Sigmoid colon (tissue), 7 donors: ENCODE results near the gene PHF13. TPM values are rescaled to one million over a fixed set of nuclear protein-coding genes. Genes with fewer than 3 reads are reported as not detected.
A peak's percentile ranks its signal among the peaks of the same experiment; 100 is the strongest.

Experiments used
- DNase-seq: peaks from one replicate; pipeline ENCODE4 v3.0.0-alpha.2; 2019
- H3K27ac ChIP-seq, 4 donors: fragments of 200-600 bp; sonication (generic); one replicate each; pipeline ENCODE4 v1.5.1; 2016 to 2019; ENCODE audit warnings: mild to moderate bottlenecking in 1 of 4
- H3K27me3 ChIP-seq, 3 donors: fragments of 200-600 bp; sonication (generic); one replicate each; pipeline ENCODE4 v1.5.1; 2019; ENCODE audit warnings: mild to moderate bottlenecking in 1 of 3
- H3K36me3 ChIP-seq, 4 donors: fragments of 200-600 bp; sonication (generic); one replicate each; pipeline ENCODE4 v1.5.1; 2016 to 2019
- H3K4me1 ChIP-seq, 4 donors: fragments of 200-600 bp; sonication (generic); one replicate each; pipeline ENCODE4 v1.5.1; 2017 to 2019
- H3K4me3 ChIP-seq, 4 donors: fragments of 200-600 bp; sonication (generic); one replicate each; pipeline ENCODE4 v1.5.1; 2017 to 2019; ENCODE audit warnings: mild to moderate bottlenecking in 2 of 4, moderate library complexity in 1 of 4
- H3K9me3 ChIP-seq, 4 donors: fragments of 200-600 bp in 3 of 4; sonication (generic) in 3 of 4; one replicate each; pipeline versions ENCODE4 v1.5.1 to v1.6.1; 2013 to 2019
- EP300 ChIP-seq, 4 donors: sonication (generic); formaldehyde crosslinking; IDR thresholded peaks; one replicate each; pipeline ENCODE4 v1.6.1; 2017; ENCODE audit warnings: antibody characterized with exemption in 4 of 4
- POLR2A ChIP-seq, 2 donors: fragments of 450-650 bp; IDR thresholded peaks; one replicate each; pipeline ENCODE4 v1.6.1; 2016; ENCODE audit warnings: antibody characterized with exemption in 2 of 2, mild to moderate bottlenecking in 2 of 2, moderate library complexity in 2 of 2
- POLR2AphosphoS5 ChIP-seq, 4 donors: sonication (generic); formaldehyde crosslinking; IDR thresholded peaks; one replicate each; pipeline ENCODE4 v1.6.1; 2017; ENCODE audit warnings: antibody characterized with exemption in 4 of 4
- WGBS, 2 donors: extraction: QIAGEN DNeasy Blood & Tissue Kit; methylation state at CpG; one replicate each; pipeline ENCODE4 v1.1.7; 2013; 5-methylcytosine and 5-hydroxymethylcytosine counted together
- intact Hi-C: fragments of 100-400 bp; cut with DNase I; formaldehyde crosslinking; loops from one replicate; pipeline ENCODE4 v1.15.1; 2023
- polyA plus RNA-seq, 3 donors: library from polyadenylated mRNA; stranded (reverse); fragments of 200-250 nt; gene quantifications; one replicate each; pipeline ENCODE4 v1.2.3, GENCODE V29; 2013
- total RNA-seq, 4 donors: library from RNA; depleted of rRNA; stranded (reverse); fragments of >200 nt; gene quantifications; one replicate each; pipeline ENCODE4 v1.1.0, GENCODE V29; 2016
- TF ChIP-seq, protein P1 (sequence below), 4 experiments: fragments of 450-650 bp in 3 of 4; fragments of 200-600 bp in 1 of 4; IDR thresholded peaks; one replicate each; pipeline ENCODE4 v1.5.1; 2016 to 2019; ENCODE audit warnings: antibody characterized with exemption in 4 of 4, mild to moderate bottlenecking in 3 of 4, moderate library complexity in 2 of 4
- donor health status: healthy with polysubstance abuse.
- donor health status: Bipolar disorder and iron deficiency.
- donor health status: healthy.

PHF13 gene
- total and polyA plus RNA-seq, 7 donors: 3.9 to 19.4 (median 12.5) TPM

DNA sequence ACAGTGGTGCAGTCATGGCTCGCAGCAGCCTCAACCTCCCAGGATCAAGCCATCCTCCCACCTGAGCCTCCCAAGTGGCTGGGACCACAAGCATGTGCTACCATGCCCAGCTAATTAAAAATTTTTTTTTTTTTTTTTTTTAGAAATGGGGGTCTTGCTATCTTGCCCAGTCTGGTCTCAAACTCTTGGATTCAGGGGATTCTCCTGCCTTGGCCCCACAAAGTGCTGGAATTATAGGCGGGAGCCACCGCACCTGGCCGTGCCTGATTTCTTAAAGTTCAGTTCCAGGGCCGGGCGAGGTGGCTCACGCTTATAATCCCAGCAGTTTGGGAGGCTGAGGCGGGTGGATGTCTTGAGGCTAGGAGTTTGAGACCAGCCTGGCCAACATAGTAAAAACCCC, 17.5 kb downstream of the PHF13 start:
- Histone ChIP-seq H3K27ac (no peak overlapping the region), H3K36me3 (peaks cover 12 to 82% (median 60%) of the 10 kb centered on the region in 4 donors), H3K4me3 (no peak overlapping the region), H3K4me1 (peaks cover 0 to 26% (median 12%) of the 10 kb centered on the region in 4 donors), H3K9me3 (no peaks in the 10 kb centered on the region), H3K27me3 (no peaks in the 10 kb centered on the region)
- no peak for DNase-seq
- 97% methylated on average over 8 of the region's 8 CpGs for WGBS, 2 donors
- TF ChIP-seq POLR2AphosphoS5 (IDR thresholded peaks at IDR 0.05) (no peak), POLR2A (IDR thresholded peaks at IDR 0.05) (no peak), EP300 (IDR thresholded peaks at IDR 0.05) (no peak)
- TF ChIP-seq, protein P1, sequence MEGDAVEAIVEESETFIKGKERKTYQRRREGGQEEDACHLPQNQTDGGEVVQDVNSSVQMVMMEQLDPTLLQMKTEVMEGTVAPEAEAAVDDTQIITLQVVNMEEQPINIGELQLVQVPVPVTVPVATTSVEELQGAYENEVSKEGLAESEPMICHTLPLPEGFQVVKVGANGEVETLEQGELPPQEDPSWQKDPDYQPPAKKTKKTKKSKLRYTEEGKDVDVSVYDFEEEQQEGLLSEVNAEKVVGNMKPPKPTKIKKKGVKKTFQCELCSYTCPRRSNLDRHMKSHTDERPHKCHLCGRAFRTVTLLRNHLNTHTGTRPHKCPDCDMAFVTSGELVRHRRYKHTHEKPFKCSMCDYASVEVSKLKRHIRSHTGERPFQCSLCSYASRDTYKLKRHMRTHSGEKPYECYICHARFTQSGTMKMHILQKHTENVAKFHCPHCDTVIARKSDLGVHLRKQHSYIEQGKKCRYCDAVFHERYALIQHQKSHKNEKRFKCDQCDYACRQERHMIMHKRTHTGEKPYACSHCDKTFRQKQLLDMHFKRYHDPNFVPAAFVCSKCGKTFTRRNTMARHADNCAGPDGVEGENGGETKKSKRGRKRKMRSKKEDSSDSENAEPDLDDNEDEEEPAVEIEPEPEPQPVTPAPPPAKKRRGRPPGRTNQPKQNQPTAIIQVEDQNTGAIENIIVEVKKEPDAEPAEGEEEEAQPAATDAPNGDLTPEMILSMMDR (IDR thresholded peaks at IDR 0.05): no peak
- intact Hi-C loops: no loop called here

DNA sequence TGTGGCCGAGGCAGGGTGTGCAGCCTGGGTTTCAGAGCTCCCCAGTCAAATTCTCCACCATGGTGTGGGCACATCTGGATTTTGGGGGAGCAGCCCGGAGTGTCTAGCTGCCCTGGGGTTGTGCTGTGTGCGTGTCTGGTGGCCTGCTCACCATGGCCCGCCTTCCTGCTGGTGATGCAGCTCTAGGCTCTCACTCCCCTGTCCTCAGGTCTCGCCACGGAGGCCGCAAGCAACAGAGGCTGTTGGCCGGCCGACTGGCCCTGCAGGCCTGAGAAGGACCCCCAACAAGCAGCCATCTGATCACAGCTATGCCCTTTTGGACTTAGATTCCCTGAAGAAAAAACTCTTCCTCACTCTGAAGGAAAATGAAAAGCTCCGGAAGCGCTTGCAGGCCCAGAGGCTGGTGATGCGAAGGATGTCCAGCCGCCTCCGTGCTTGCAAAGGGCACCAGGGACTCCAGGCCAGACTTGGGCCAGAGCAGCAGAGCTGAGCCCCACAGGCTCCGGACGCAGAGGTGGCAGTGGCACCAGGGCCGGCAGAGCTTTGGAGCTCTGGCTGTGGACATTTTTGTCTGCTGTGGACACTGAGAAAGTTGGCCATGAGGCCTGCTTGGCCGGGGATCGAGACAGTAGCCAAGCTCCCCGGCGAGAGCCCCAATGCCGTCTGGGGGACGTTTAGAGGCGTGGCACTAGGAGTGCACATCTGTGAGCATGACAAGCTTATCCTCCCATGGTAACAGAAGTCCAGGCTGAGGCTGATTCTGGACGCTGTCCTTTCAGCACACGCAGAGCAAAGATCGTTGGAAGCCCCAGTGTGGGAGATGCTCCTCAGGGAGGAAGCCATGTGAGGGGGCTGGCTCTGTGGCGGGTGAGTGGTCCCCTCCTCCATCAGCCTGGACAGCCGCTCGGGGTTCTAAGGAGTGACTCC, 19.3 kb downstream of the PHF13 start:
- H3K27ac ChIP-seq: no peak overlapping the region
- peaks cover 0 to 10% (median 3%) of the 10 kb centered on the region in 4 donors for H3K4me1 ChIP-seq
- WGBS, 2 donors: 92 to 93% methylated on average over 30 of the region's 30 CpGs
- intact Hi-C loops: no loop called here
- no peak overlapping the region for H3K4me3 ChIP-seq
- peaks cover 27 to 98% (median 72%) of the 10 kb centered on the region in 4 donors for H3K36me3 ChIP-seq
- TF ChIP-seq EP300 (IDR thresholded peaks at IDR 0.05) (no peak), POLR2AphosphoS5 (IDR thresholded peaks at IDR 0.05) (no peak), POLR2A (IDR thresholded peaks at IDR 0.05) (no peak)
- TF ChIP-seq, protein P1 (IDR thresholded peaks at IDR 0.05): no peak
- no peaks in the 10 kb centered on the region for H3K27me3 ChIP-seq
- H3K9me3 ChIP-seq: no peaks in the 10 kb centered on the region
- DNase-seq: no peak

DNA sequence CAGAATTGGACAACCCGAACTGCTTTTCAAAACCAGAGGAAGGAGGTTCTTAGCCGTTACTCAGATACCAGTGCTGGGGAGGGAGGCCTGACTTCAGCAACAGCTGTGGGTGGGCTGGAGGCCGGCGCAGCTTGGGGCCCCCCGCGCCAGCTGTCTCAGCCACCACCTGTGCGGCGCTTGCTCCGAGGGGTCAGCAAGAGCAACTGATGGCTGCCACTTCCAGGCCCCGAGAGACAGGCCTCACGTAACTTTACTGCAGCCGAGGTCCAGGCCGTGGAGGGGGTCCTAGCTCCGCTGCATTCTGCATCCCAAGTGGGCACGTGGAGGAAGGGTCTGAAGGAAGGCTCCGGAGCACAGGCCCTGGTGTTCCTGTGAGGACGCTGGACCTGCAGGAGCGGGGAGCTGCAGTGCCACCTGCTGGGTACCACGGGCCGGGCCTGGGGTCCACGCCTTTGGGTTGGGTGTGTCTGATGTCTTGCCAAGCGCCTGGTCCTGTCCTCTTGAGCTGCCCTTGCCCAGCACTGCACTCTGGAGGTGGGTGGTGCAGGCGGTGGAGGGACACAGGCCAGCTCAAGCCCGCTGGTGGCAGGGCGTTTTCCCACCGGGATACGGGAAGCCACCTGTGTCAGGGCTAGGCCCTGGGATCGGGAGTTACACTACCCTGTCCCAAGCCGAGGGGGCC, 21.0 kb downstream of the PHF13 start:
- peaks cover 0 to 9% (median 3%) of the 10 kb centered on the region in 4 donors for H3K4me1 ChIP-seq

DNA sequence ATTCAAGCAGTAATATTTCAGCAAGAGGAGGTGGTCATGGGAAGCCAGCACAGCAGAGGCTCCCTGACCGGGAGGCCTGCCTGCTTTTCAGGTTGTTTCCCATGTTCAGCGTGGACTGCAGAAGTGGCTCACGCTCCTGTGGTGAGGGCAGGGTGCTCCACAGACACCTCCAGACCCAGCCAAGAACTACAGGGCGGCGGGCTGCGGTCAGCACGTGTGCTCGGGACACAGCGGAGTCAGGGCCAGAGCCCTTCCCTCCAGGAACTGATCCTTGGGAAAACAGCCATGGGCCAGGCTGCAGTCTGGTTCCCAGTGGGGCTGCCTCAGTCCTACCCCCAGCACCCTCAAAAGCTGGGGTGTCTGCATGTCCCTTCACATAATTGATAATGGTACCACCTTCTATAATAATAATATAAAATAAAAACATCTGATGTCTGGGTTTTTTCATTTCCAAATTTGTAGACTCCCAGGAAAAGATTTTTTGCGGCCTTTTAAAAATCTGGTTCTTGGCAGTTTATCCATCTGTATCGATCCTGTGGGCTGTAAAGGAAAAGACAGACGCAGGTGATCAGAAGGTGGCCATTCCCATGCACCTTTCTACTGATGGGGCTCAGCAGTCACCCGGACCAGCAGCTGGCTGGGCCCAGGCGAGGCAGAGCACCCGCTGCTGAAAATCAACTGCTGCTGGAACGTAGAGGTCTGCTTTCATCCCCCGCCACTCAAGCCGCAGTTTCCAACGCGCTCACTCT, 21.8 kb downstream of the PHF13 start:
- no peak for DNase-seq
- 89 to 93% methylated on average over 20 of the region's 20 CpGs for WGBS, 2 donors
- Histone ChIP-seq H3K36me3 (peaks cover 31 to 98% (median 55%) of the 10 kb centered on the region in 4 donors), H3K27ac (no peak overlapping the region), H3K9me3 (no peaks in the 10 kb centered on the region), H3K27me3 (no peaks in the 10 kb centered on the region), H3K4me3 (no peak overlapping the region), H3K4me1 (peaks cover 0 to 9% (median 3%) of the 10 kb centered on the region in 4 donors)
- TF ChIP-seq POLR2A (IDR thresholded peaks at IDR 0.05): no peak
- no peak for TF ChIP-seq EP300 (IDR thresholded peaks at IDR 0.05)
- no peak for TF ChIP-seq POLR2AphosphoS5 (IDR thresholded peaks at IDR 0.05)
- TF ChIP-seq, protein P1 (IDR thresholded peaks at IDR 0.05): no peak
- intact Hi-C loops: loop anchor here (5.0 kb wide), 1 partner anchor 38 kb away; no protein-coding TSS in a partner anchor

More for the DNA sequence above, 21.0 kb downstream of the PHF13 start:
- TF ChIP-seq POLR2AphosphoS5 (IDR thresholded peaks at IDR 0.05) (peak in 2 of 4 donors; percentile 16 to 41), POLR2A (IDR thresholded peaks at IDR 0.05) (no peak)
- TF ChIP-seq, protein P1 (IDR thresholded peaks at IDR 0.05): peak in 3 of 4 experiments; percentile 31 to 61 (median 48)
- H3K36me3 ChIP-seq: peaks cover 31 to 98% (median 61%) of the 10 kb centered on the region in 4 donors
- intact Hi-C loops: loop anchor here (5.0 kb wide), 1 partner anchor 37 kb away; no protein-coding TSS in a partner anchor
- H3K27me3 ChIP-seq: no peaks in the 10 kb centered on the region
- H3K4me3 ChIP-seq: no peak overlapping the region
- H3K27ac ChIP-seq: no peak overlapping the region
- peak; percentile 79 for DNase-seq
- no peaks in the 10 kb centered on the region for H3K9me3 ChIP-seq
- WGBS, 2 donors: 57 to 71% methylated on average over 29 of the region's 29 CpGs
